Naive thymus-derived CD8-positive, alpha-beta T cell (primary cell): ENCODE results near the gene ABHD6. TPM values are rescaled to one million over a fixed set of nuclear protein-coding genes. Genes with fewer than 3 reads are reported as not detected.

Source experiments
- ATAC-seq, 2 donors: fragments of 150-1000 bp; cut with Tn5 transposase in 1 of 2; sonication (Bioruptor Pico), chemical (Tn5 transposase) in 1 of 2; 1 replicate in 1 of 2; 2 replicates in 1 of 2; pipeline ENCODE4 v1.10.0; 2021; ENCODE audit warnings: mild to moderate bottlenecking in 2 of 2, moderate library complexity in 2 of 2
- POLR2A ChIA-PET: fragments of 350-600 bp; sonication (Branson Sonifier 250); formaldehyde crosslinking; loops from one replicate; lab custom pipeline; 2021; ENCODE audit warnings: antibody characterized with exemption; lab: Charles Lee
- DNase-seq, 10 donors: peaks; one replicate each; pipeline versions ENCODE4 v3.0.0 to v3.0.0-alpha.2; 2020 to 2022
- H3K27ac Mint-ChIP-seq, 10 donors: one replicate each; pipeline ENCODE4 v1.8.0; 2020 to 2022; ENCODE audit warnings: mild to moderate bottlenecking in 10 of 10, mixed read lengths in 10 of 10, moderate library complexity in 4 of 10, inconsistent platforms in 1 of 10
- H3K27me3 Mint-ChIP-seq, 5 donors: one replicate each; pipeline ENCODE4 v1.8.0; 2021 to 2022; ENCODE audit warnings: mixed read lengths in 5 of 5
- H3K36me3 Mint-ChIP-seq, 3 donors: one replicate each; pipeline ENCODE4 v1.8.0; 2020 to 2022; ENCODE audit warnings: mixed read lengths in 3 of 3, mild to moderate bottlenecking in 2 of 3, inconsistent platforms in 1 of 3
- H3K4me1 Mint-ChIP-seq, 4 donors: one replicate each; pipeline ENCODE4 v1.8.0; 2021 to 2022; ENCODE audit warnings: mixed read lengths in 4 of 4
- H3K4me3 Mint-ChIP-seq, 10 donors: one replicate each; pipeline ENCODE4 v1.8.0; 2020 to 2022; ENCODE audit warnings: mild to moderate bottlenecking in 10 of 10, mixed read lengths in 10 of 10, moderate library complexity in 6 of 10, inconsistent platforms in 1 of 10
- H3K9me3 Mint-ChIP-seq, 9 donors: one replicate each; pipeline ENCODE4 v1.8.0; 2020 to 2022; ENCODE audit warnings: mixed read lengths in 9 of 9, mild to moderate bottlenecking in 3 of 9, inconsistent platforms in 1 of 9, moderate library complexity in 1 of 9
- polyA plus RNA-seq, 3 donors: library from polyadenylated mRNA; unstranded; fragments of 300-500 nt; fragmentation: Illumina TruSeq; gene quantifications; one replicate each; pipeline ENCODE4 v1.2.3, GENCODE V29; 2021
- total RNA-seq, 8 experiments: library from RNA in 2 of 8; stranded (reverse) in 2 of 8; gene quantifications; one replicate each; pipeline ENCODE4 v1.2.3 and lab custom pipeline; 2021 to 2026

ABHD6 gene
- total and polyA plus RNA-seq, 5 experiments from 2014 or later, result 4.4 to 6.1 (median 6.0) TPM

DNA sequence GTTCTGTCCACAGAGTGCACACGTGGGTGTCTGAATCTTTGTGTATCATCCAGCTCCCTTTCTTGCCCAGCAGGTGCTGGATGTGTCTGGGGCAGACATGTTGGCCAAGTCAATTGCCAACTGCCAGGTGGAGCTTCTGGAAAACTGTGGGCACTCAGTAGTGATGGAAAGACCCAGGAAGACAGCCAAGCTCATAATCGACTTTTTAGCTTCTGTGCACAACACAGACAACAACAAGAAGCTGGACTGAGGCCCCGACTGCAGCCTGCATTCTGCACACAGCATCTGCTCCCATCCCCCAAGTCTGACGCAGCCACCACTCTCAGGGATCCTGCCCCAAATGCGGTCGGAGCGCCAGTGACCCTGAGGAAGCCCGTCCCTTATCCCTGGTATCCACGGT, 55.9 kb downstream of the ABHD6 start:
- Mint-ChIP-seq H3K9me3 (peaks cover 0 to 5% (median 0%) of the 10 kb centered on the region in 9 donors), H3K27me3 (peaks cover 0 to 6% (median 0%) of the 10 kb centered on the region in 5 donors), H3K36me3 (peaks cover 0 to 12% (median 3%) of the 10 kb centered on the region in 3 donors), H3K4me3 (no peak overlapping the region), H3K4me1 (peaks cover 0 to 4% (median 0%) of the 10 kb centered on the region in 4 donors), H3K27ac (no peak overlapping the region)
- DNase-seq (no peak), ATAC-seq (no peak)
- POLR2A ChIA-PET, result no interaction called here

GRCh38 chr3:58296269-58296668, 58.7 kb downstream of the ABHD6 start:
- POLR2A ChIA-PET, result interaction anchor here (1.5 kb wide), 1 partner anchor 10 kb away, joined by 3 read pairs; the partner anchor contains the start of genes HTD2 and RPP14
- ATAC-seq (no peak), DNase-seq (no peak)
- peaks cover 0 to 13% (median 2%) of the 10 kb centered on the region in 3 donors for H3K36me3 Mint-ChIP-seq
- H3K27me3 Mint-ChIP-seq, result peaks cover 1 to 28% (median 9%) of the 10 kb centered on the region in 5 donors
- no peak overlapping the region for H3K27ac Mint-ChIP-seq
- peaks cover 0 to 5% (median 3%) of the 10 kb centered on the region in 9 donors for H3K9me3 Mint-ChIP-seq
- no peak overlapping the region for H3K4me3 Mint-ChIP-seq
- H3K4me1 Mint-ChIP-seq, result peaks cover 0 to 4% (median 0%) of the 10 kb centered on the region in 4 donors

GRCh38 chr3:58296843-58297242, 59.3 kb downstream of the ABHD6 start:
- POLR2A ChIA-PET, result interaction anchor here (0.6 to 1.5 kb wide), 2 partner anchors 9 to 164 kb away, joined by 3 to 7 read pairs; partner anchors contain the start of genes HTD2 and RPP14
- no peak overlapping the region for H3K4me3 Mint-ChIP-seq
- H3K36me3 Mint-ChIP-seq, result peaks cover 0 to 13% (median 2%) of the 10 kb centered on the region in 3 donors
- ATAC-seq (no peak), DNase-seq (no peak)
- peaks cover 0 to 4% (median 0%) of the 10 kb centered on the region in 4 donors for H3K4me1 Mint-ChIP-seq
- peaks cover 7 to 34% (median 10%) of the 10 kb centered on the region in 5 donors for H3K27me3 Mint-ChIP-seq
- H3K9me3 Mint-ChIP-seq, result peaks cover 0 to 11% (median 5%) of the 10 kb centered on the region in 9 donors
- H3K27ac Mint-ChIP-seq, result no peak overlapping the region

- Mint-ChIP-seq H3K27ac (no peak overlapping the region), H3K4me1 (no peaks in the 10 kb centered on the region), H3K9me3 (peaks cover 0 to 14% (median 6%) of the 10 kb centered on the region in 9 donors), H3K27me3 (peaks cover 8 to 39% (median 13%) of the 10 kb centered on the region in 5 donors), H3K4me3 (no peak overlapping the region), H3K36me3 (peaks cover 0 to 11% (median 2%) of the 10 kb centered on the region in 3 donors)
- no peak for DNase-seq
- POLR2A ChIA-PET, result no interaction called here
- no peak for ATAC-seq
Measured at GRCh38 chr3:58298190-58298589, 60.6 kb downstream of the ABHD6 start.

GRCh38 chr3:58299075-58299474, 61.5 kb downstream of the ABHD6 start:
- peaks cover 0 to 9% (median 0%) of the 10 kb centered on the region in 3 donors for H3K36me3 Mint-ChIP-seq
- H3K9me3 Mint-ChIP-seq, result peaks cover 0 to 14% (median 6%) of the 10 kb centered on the region in 9 donors
- DNase-seq, result no peak
- H3K4me3 Mint-ChIP-seq, result no peak overlapping the region
- H3K27ac Mint-ChIP-seq, result no peak overlapping the region
- POLR2A ChIA-PET, result no interaction called here
- ATAC-seq, result no peak
- peaks cover 8 to 39% (median 13%) of the 10 kb centered on the region in 5 donors for H3K27me3 Mint-ChIP-seq
- H3K4me1 Mint-ChIP-seq, result no peaks in the 10 kb centered on the region

- no peak for DNase-seq
- ATAC-seq, result no peak
- Mint-ChIP-seq H3K9me3 (peaks cover 0 to 14% (median 6%) of the 10 kb centered on the region in 9 donors), H3K4me3 (no peak overlapping the region), H3K27me3 (peaks cover 8 to 39% (median 13%) of the 10 kb centered on the region in 5 donors), H3K36me3 (peaks cover 0 to 9% (median 0%) of the 10 kb centered on the region in 3 donors), H3K27ac (no peak overlapping the region), H3K4me1 (peaks cover 0 to under 1% (median 0%) of the 10 kb centered on the region in 4 donors)
- POLR2A ChIA-PET, result no interaction called here
Measured at GRCh38 chr3:58299839-58300516, 62.4 kb downstream of the ABHD6 start.

GRCh38 chr3:58305882-58306711, 68.5 kb downstream of the ABHD6 start, which contains the start of the genes HTD2 and RPP14:
Gene HTD2 (plus strand): TSS chr3:58306520. CDS start chr3:58317614, 11,094 bp downstream.
Gene RPP14 (plus strand): TSS chr3:58306245. CDS start chr3:58310330, 4,085 bp downstream.
- POLR2A ChIA-PET, result interaction anchor here (0.5 to 2.4 kb wide), 26 partner anchors 10 to 1749 kb away, joined by 3 to 33 read pairs (median 4); partner anchors contain the start of genes ABHD6, APPL1, ARF4 and CCDC66
- H3K4me1 Mint-ChIP-seq, result peaks cover 11 to 44% (median 39%) of the 10 kb centered on the region in 4 donors
- peaks cover 0 to 18% (median 10%) of the 10 kb centered on the region in 3 donors for H3K36me3 Mint-ChIP-seq
- H3K4me3 Mint-ChIP-seq, result peak within 1 kb of the TSS; percentile 92 to 100 (median 98)
- peaks cover 3 to 20% (median 11%) of the 10 kb centered on the region in 5 donors for H3K27me3 Mint-ChIP-seq
- H3K9me3 Mint-ChIP-seq, result peaks cover 0 to 13% (median 5%) of the 10 kb centered on the region in 9 donors
- peak; percentile 95 to 100 (median 99) for DNase-seq
- ATAC-seq, result peak; percentile 86 to 90
- peak within 1 kb of the TSS; percentile 97 to 100 (median 100) for H3K27ac Mint-ChIP-seq

- peak overlapping the region; percentile 92 to 100 (median 98) for H3K4me3 Mint-ChIP-seq
- peaks cover 0 to 33% (median 14%) of the 10 kb centered on the region in 3 donors for H3K36me3 Mint-ChIP-seq
- DNase-seq, result peak in 8 of 10 donors; percentile 14 to 75 (median 37)
- peaks cover 11 to 47% (median 41%) of the 10 kb centered on the region in 4 donors for H3K4me1 Mint-ChIP-seq
- peaks cover 0 to 3% (median 0%) of the 10 kb centered on the region in 5 donors for H3K27me3 Mint-ChIP-seq
- no peaks in the 10 kb centered on the region for H3K9me3 Mint-ChIP-seq
- POLR2A ChIA-PET, result interaction anchor here (0.7 to 2.4 kb wide), 5 partner anchors 17 to 552 kb away, joined by 3 to 33 read pairs (median 7); partner anchors contain the start of genes KCTD6, PXK and SLMAP
- ATAC-seq, result no peak
- H3K27ac Mint-ChIP-seq, result peak overlapping the region; percentile 47 to 100 (median 82)
Measured at GRCh38 chr3:58307639-58308215, 70.1 kb downstream of the ABHD6 start.

DNA sequence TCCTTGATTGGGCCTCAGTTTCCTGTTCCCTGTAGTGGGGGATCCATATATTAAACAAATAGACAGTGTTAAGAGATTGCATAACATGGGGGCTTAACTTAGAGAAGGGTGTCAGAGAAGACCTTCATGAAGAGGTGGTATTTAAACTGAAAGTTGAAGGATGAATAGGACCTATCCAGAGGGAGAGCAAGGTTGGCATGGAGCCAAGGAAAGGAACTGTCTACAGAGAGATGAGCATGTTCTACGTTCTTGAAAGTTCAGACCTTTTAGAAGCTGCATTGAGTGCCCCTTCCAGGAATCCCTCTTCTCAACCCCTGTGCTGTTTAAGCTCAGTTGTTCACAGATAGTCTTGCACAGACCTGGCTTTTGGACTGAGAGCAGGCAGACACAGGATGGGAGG, 71.1 kb downstream of the ABHD6 start:
- ATAC-seq, result no peak
- Mint-ChIP-seq H3K4me3 (peak overlapping the region in 9 of 10 donors; percentile 24 to 100 (median 97)), H3K4me1 (peaks cover 13 to 50% (median 43%) of the 10 kb centered on the region in 4 donors)

DNA sequence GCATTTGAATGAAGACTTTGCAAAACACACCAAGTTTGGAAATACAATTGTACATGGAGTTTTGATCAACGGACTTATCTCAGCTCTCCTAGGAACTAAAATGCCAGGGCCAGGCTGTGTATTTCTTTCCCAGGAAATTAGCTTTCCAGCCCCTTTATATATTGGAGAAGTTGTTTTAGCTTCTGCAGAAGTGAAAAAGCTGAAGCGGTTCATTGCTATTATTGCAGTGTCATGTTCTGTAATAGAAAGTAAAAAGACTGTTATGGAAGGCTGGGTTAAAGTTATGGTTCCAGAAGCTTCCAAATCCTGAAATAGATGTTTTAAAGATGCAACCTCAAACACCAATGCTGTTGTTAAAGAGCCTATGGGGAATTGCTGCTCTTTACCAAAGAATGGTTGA, 80.2 kb downstream of the ABHD6 start:
- ATAC-seq, result no peak
- H3K27ac Mint-ChIP-seq, result peak overlapping the region in 1 of 10 donors; percentile 15
- no peak overlapping the region for H3K4me3 Mint-ChIP-seq
- H3K36me3 Mint-ChIP-seq, result peaks cover 0 to 66% (median 2%) of the 10 kb centered on the region in 3 donors
- H3K4me1 Mint-ChIP-seq, result peaks cover 4 to 16% (median 8%) of the 10 kb centered on the region in 4 donors
- no peaks in the 10 kb centered on the region for H3K9me3 Mint-ChIP-seq
- no peak for DNase-seq
- H3K27me3 Mint-ChIP-seq, result no peaks in the 10 kb centered on the region
- POLR2A ChIA-PET, result no interaction called here

More for the DNA sequence above, 71.1 kb downstream of the ABHD6 start:
- H3K27ac Mint-ChIP-seq, result peak overlapping the region in 8 of 10 donors; percentile 55 to 97 (median 72)
- H3K9me3 Mint-ChIP-seq, result no peaks in the 10 kb centered on the region
- POLR2A ChIA-PET, result interaction anchor here (0.7 kb wide), 1 partner anchor 70 kb away, joined by 3 read pairs; no protein-coding TSS in a partner anchor
- DNase-seq, result peak in 1 of 10 donors; percentile 11
- peaks cover 0 to 43% (median 14%) of the 10 kb centered on the region in 3 donors for H3K36me3 Mint-ChIP-seq
- no peaks in the 10 kb centered on the region for H3K27me3 Mint-ChIP-seq

GRCh38 chr3:58321791-58322190, 84.2 kb downstream of the ABHD6 start:
- Mint-ChIP-seq H3K4me1 (peaks cover 4 to 28% (median 15%) of the 10 kb centered on the region in 4 donors), H3K36me3 (peaks cover 0 to 30% (median 2%) of the 10 kb centered on the region in 3 donors), H3K9me3 (no peaks in the 10 kb centered on the region), H3K27me3 (no peaks in the 10 kb centered on the region), H3K27ac (peak overlapping the region in 1 of 10 donors; percentile 27), H3K4me3 (no peak overlapping the region)
- DNase-seq (no peak), ATAC-seq (no peak)
- POLR2A ChIA-PET, result no interaction called here
